Keratinocyte (primary cell): ENCODE results near the gene WFDC2. TPM values are rescaled to one million over a fixed set of nuclear protein-coding genes. Genes with fewer than 3 reads are reported as not detected.

Experiments
- DNase-seq: peaks from one replicate; pipeline ENCODE4 v3.0.0-alpha.2; 2011; ENCODE audit warnings: low read depth, missing footprints, low spot score
- FAIRE-seq: peaks from 2 replicates; lab custom pipeline; 2011; peaks lifted over from hg19 to GRCh38; lab: Jason Lieb, UNC
- H2AFZ ChIP-seq: 2 replicates; pipeline ENCODE4 v1.6.0; 2012; ENCODE audit warnings: low read length, control low read depth, inconsistent platforms; ENCODE audit not compliant: control insufficient read depth
- H3K27ac ChIP-seq: 2 replicates; pipeline ENCODE4 v1.5.1; 2011; ENCODE audit warnings: low read length; ENCODE audit not compliant: control insufficient read depth, insufficient read depth
- H3K27me3 ChIP-seq: 3 replicates; pipeline ENCODE4 v1.6.0; 2011; ENCODE audit warnings: low read length; ENCODE audit not compliant: control insufficient read depth, insufficient read depth; ENCODE audit errors: extremely low read depth
- H3K36me3 ChIP-seq, 2 experiments: 2 replicates in 1 of 2; 3 replicates in 1 of 2; pipeline ENCODE4 v1.5.1; 2011; ENCODE audit warnings: low read length in 2 of 2, mild to moderate bottlenecking in 1 of 2; ENCODE audit not compliant: control insufficient read depth in 2 of 2, insufficient read depth in 2 of 2; ENCODE audit errors: extremely low read depth in 1 of 2
- H3K4me1 ChIP-seq: 3 replicates; pipeline ENCODE4 v1.5.1; 2011; ENCODE audit warnings: low read length; ENCODE audit not compliant: control insufficient read depth, insufficient read depth; ENCODE audit errors: extremely low read depth
- H3K4me2 ChIP-seq: 3 replicates; pipeline ENCODE4 v1.6.0; 2011; ENCODE audit warnings: low read depth, low read length; ENCODE audit not compliant: control insufficient read depth, insufficient read depth; ENCODE audit errors: extremely low read depth
- H3K4me3 ChIP-seq, 3 experiments: fragments of 200-600 bp in 1 of 3; sonication (generic) in 1 of 3; 2 replicates in 2 of 3; 3 replicates in 1 of 3; pipeline ENCODE4 v1.5.1; 2011 to 2016; ENCODE audit warnings: low read length in 3 of 3, mild to moderate bottlenecking in 3 of 3, control low read depth in 2 of 3, inconsistent platforms in 1 of 3, low read depth in 1 of 3, mixed read lengths in 1 of 3, mixed run types in 1 of 3, moderate library complexity in 1 of 3; ENCODE audit not compliant: control insufficient read depth in 2 of 3, insufficient read depth in 2 of 3; ENCODE audit errors: extremely low read depth in 1 of 3
- H3K79me2 ChIP-seq: 2 replicates; pipeline ENCODE4 v1.6.0; 2012; ENCODE audit warnings: low read length; ENCODE audit not compliant: control insufficient read depth, insufficient read depth
- H3K9ac ChIP-seq: 3 replicates; pipeline ENCODE4 v1.6.0; 2011; ENCODE audit warnings: low read length; ENCODE audit not compliant: control insufficient read depth, insufficient read depth; ENCODE audit errors: extremely low read depth
- H3K9me1 ChIP-seq: 3 replicates; pipeline ENCODE4 v1.6.0; 2011; ENCODE audit warnings: low read length; ENCODE audit not compliant: control insufficient read depth, insufficient read depth; ENCODE audit errors: extremely low read depth
- H3K9me3 ChIP-seq: 2 replicates; pipeline ENCODE4 v1.5.1; 2012; ENCODE audit warnings: low read depth, low read length; ENCODE audit not compliant: control insufficient read depth
- H4K20me1 ChIP-seq: 3 replicates; pipeline ENCODE4 v1.6.0; 2011; ENCODE audit warnings: low read length; ENCODE audit not compliant: control insufficient read depth, insufficient read depth; ENCODE audit errors: extremely low read depth
- EZH2 ChIP-seq: IDR thresholded peaks from one replicate; pipeline ENCODE4 v1.6.1; 2012; ENCODE audit warnings: inconsistent platforms, mild to moderate bottlenecking, low read length, moderate library complexity
- dilution Hi-C: fragments of 300-500 bp; cut with MboI; formaldehyde crosslinking; loops from one replicate; pipeline ENCODE4 v1.7.0; 2020; ENCODE audit warnings: low sequenced_read_pairs; ENCODE audit not compliant: extremely low pct_ligation_motif_present
- polyA plus RNA-seq, 5 experiments: library from polyadenylated mRNA; depleted of rRNA in 3 of 5; stranded (reverse) in 3 of 5; stranded (forward) in 1 of 5; unstranded in 1 of 5; fragments of >200 nt; gene quantifications; 1 replicate in 1 of 5; 2 replicates in 3 of 5; 3 replicates in 1 of 5; pipeline versions ENCODE4 v1.2.1 to v1.2.3, GENCODE V29; 2011 to 2012; ENCODE audit warnings: missing spikeins in 2 of 5, low read depth in 1 of 5, low replicate concordance in 1 of 5
- TF ChIP-seq, protein P1 (sequence below), 3 experiments: IDR thresholded peaks in 1 of 3; conservative IDR thresholded peaks in 1 of 3; optimal IDR thresholded peaks in 1 of 3; 2 replicates in 2 of 3; 3 replicates in 1 of 3; pipeline versions ENCODE3 to v1.5.1; 2011; ENCODE audit warnings: low read length in 3 of 3, mild to moderate bottlenecking in 3 of 3, moderate library complexity in 2 of 3, control low read depth in 1 of 3, inconsistent platforms in 1 of 3; ENCODE audit not compliant: insufficient read depth in 2 of 3; ENCODE audit errors: extremely low read depth in 1 of 3

Gene WFDC2
- polyA plus RNA-seq, 1 donor (not counting 4 experiments of a cell fraction or from before 2014, with no cell fraction given): not detected

DNA sequence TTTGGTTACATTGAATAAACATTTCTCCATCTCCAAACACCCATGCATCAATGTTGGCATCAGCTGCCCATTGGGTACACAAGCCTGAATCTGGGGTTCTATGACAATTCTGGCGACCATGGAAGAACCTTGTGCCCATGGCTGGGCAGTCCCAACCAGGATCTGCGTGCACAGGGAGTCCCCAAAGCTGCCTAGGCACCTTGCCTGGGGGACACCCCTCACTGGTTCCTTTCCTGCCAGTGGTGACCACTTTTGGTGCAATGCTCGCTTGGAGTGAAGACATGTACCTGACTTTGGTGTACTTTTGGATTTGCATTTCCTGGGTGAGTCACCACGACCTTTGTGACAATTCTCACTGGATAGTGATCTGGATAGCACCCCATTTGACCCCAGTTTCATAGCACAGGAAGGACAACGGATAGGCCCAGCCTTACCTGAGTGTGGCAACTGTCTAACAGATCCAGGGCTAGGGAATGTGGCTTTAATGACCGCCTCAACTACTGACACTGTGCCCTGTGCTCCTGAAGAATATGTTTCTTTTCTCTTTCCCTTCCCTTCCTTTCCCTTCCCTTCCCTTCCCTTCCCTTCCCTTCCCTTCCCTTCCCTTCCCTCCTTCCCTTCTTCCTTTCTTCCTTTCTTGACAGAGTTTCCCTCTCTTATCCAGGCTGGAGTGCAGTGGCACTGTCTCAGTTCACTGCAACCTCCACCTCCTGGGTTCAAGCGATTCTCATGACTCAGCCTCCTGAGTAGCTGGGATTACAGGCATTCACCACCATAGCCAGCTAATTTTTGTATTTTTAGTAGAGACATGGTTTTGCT, 38.7 kb downstream of the WFDC2 start:
- Histone ChIP-seq H3K9ac (no peak overlapping the region), H3K9me3 (no peaks in the 10 kb centered on the region), H3K9me1 (no peaks in the 10 kb centered on the region), H3K27ac (peak overlapping the region; percentile 79), H3K27me3 (no peaks in the 10 kb centered on the region), H2AFZ (no peak overlapping the region), H4K20me1 (no peaks in the 10 kb centered on the region), H3K4me3 (no peak overlapping the region), H3K4me2 (no peak overlapping the region), H3K79me2 (no peaks in the 10 kb centered on the region), H3K36me3 (no peaks in the 10 kb centered on the region), H3K4me1 (peaks cover 21% of the 10 kb centered on the region)
- no peak for TF ChIP-seq EZH2
- FAIRE-seq (no peak), DNase-seq (no peak)
- dilution Hi-C loops: no loop called here

DNA sequence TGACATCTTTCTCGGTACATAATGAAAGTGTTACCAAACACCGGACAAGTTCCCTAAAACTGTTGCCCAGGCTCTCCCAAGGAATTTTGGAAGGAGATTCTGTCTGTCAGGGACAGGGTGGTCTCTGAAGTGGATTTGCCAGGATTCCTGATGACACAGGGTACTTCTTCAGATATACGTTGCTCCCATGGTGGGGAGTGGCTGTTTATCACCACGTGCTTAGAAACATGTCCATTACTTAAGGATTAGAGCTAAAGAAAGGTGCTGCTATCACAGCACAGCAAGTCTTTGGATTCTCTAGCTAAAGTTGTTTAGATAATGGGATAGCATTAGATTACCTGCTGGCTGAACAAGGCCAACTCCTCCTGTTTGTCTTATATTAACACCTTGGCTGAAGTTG, 39.5 kb downstream of the WFDC2 start:
- Histone ChIP-seq H3K9ac (no peak overlapping the region), H3K4me2 (no peak overlapping the region), H3K4me1 (peaks cover 21% of the 10 kb centered on the region), H4K20me1 (no peaks in the 10 kb centered on the region), H3K79me2 (no peaks in the 10 kb centered on the region), H3K36me3 (no peaks in the 10 kb centered on the region), H3K27ac (no peak overlapping the region), H3K4me3 (no peak overlapping the region), H3K9me3 (no peaks in the 10 kb centered on the region), H2AFZ (no peak overlapping the region), H3K9me1 (no peaks in the 10 kb centered on the region), H3K27me3 (no peaks in the 10 kb centered on the region)
- FAIRE-seq: no peak
- TF ChIP-seq, protein P1, sequence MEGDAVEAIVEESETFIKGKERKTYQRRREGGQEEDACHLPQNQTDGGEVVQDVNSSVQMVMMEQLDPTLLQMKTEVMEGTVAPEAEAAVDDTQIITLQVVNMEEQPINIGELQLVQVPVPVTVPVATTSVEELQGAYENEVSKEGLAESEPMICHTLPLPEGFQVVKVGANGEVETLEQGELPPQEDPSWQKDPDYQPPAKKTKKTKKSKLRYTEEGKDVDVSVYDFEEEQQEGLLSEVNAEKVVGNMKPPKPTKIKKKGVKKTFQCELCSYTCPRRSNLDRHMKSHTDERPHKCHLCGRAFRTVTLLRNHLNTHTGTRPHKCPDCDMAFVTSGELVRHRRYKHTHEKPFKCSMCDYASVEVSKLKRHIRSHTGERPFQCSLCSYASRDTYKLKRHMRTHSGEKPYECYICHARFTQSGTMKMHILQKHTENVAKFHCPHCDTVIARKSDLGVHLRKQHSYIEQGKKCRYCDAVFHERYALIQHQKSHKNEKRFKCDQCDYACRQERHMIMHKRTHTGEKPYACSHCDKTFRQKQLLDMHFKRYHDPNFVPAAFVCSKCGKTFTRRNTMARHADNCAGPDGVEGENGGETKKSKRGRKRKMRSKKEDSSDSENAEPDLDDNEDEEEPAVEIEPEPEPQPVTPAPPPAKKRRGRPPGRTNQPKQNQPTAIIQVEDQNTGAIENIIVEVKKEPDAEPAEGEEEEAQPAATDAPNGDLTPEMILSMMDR (optimal IDR thresholded peaks at IDR 0.05 in 1 of 3, IDR thresholded peaks at IDR 0.05 in 1 of 3, conservative IDR thresholded peaks at IDR 0.05 in 1 of 3; ENCODE audit: extremely low read depth in 1 of 3, insufficient read depth in 2 of 3, low read length in 3 of 3): no peak
- no peak for TF ChIP-seq EZH2
- DNase-seq: no peak
- dilution Hi-C loops: no loop called here
